Subcutaneous abdominal adipose tissue (tissue), 5 donors: Measurements from ENCODE around the gene EMC10.

Source experiments
- H3K27ac ChIP-seq: one replicate; pipeline ENCODE4 v1.7.0; 2013; ENCODE audit warnings: low read depth, mild to moderate bottlenecking, inconsistent platforms, low read length, moderate library complexity
- H3K27me3 ChIP-seq, 5 donors: one replicate each; pipeline ENCODE4 v1.7.0; 2013; ENCODE audit warnings: low read length in 5 of 5, inconsistent platforms in 1 of 5; ENCODE audit not compliant: control insufficient read depth in 5 of 5, insufficient read depth in 4 of 5
- H3K36me3 ChIP-seq, 5 donors: one replicate each; pipeline ENCODE4 v1.7.0; 2013; ENCODE audit warnings: low read length in 5 of 5; ENCODE audit not compliant: control insufficient read depth in 5 of 5, insufficient read depth in 5 of 5
- H3K4me1 ChIP-seq, 5 donors: one replicate each; pipeline ENCODE4 v1.7.0; 2013; ENCODE audit warnings: low read length in 5 of 5, mild to moderate bottlenecking in 3 of 5, moderate library complexity in 1 of 5; ENCODE audit not compliant: control insufficient read depth in 5 of 5, insufficient read depth in 5 of 5
- H3K4me3 ChIP-seq, 5 donors: one replicate each; pipeline ENCODE4 v1.7.0; 2013; ENCODE audit warnings: low read length in 5 of 5, low read depth in 1 of 5
- H3K9ac ChIP-seq, 5 donors: one replicate each; pipeline ENCODE4 v1.7.0; 2013; ENCODE audit warnings: low read length in 5 of 5, mild to moderate bottlenecking in 4 of 5, moderate library complexity in 3 of 5
- H3K9me3 ChIP-seq, 5 donors: one replicate each; pipeline ENCODE4 v1.7.0; 2013; ENCODE audit warnings: low read length in 5 of 5; ENCODE audit not compliant: control insufficient read depth in 5 of 5
- donor health status: healthy.
- donor health status: healthy.
- donor health status: healthy.
- donor health status: healthy.
- donor health status: healthy.

Gene EMC10

GRCh38 chr19:50486823-50487515, 10.7 kb downstream of the EMC10 start:
- Histone ChIP-seq H3K36me3 (peaks cover 0 to 25% (median 14%) of the 10 kb centered on the region in 5 donors), H3K27me3 (peaks cover 14 to 38% (median 23%) of the 10 kb centered on the region in 5 donors)

GRCh38 chr19:50488389-50489194, 12.3 kb downstream of the EMC10 start:
- no peak overlapping the region for H3K4me3 ChIP-seq
- peaks cover 0 to 10% (median 0%) of the 10 kb centered on the region in 5 donors for H3K36me3 ChIP-seq
- peaks cover 0 to 3% (median 0%) of the 10 kb centered on the region in 5 donors for H3K9me3 ChIP-seq
- H3K4me1 ChIP-seq = peaks cover 0 to 14% (median 4%) of the 10 kb centered on the region in 5 donors
- H3K27ac ChIP-seq = no peak overlapping the region
- peaks cover 14 to 43% (median 27%) of the 10 kb centered on the region in 5 donors for H3K27me3 ChIP-seq
- H3K9ac ChIP-seq = no peak overlapping the region

More at GRCh38 chr19:50486823-50487515, 10.7 kb downstream of the EMC10 start:
- peaks cover 0 to 3% (median 0%) of the 10 kb centered on the region in 5 donors for H3K9me3 ChIP-seq
- H3K9ac ChIP-seq = no peak overlapping the region
- no peak overlapping the region for H3K4me3 ChIP-seq
- peaks cover 0 to 9% (median 4%) of the 10 kb centered on the region in 5 donors for H3K4me1 ChIP-seq
- no peak overlapping the region for H3K27ac ChIP-seq

DNA sequence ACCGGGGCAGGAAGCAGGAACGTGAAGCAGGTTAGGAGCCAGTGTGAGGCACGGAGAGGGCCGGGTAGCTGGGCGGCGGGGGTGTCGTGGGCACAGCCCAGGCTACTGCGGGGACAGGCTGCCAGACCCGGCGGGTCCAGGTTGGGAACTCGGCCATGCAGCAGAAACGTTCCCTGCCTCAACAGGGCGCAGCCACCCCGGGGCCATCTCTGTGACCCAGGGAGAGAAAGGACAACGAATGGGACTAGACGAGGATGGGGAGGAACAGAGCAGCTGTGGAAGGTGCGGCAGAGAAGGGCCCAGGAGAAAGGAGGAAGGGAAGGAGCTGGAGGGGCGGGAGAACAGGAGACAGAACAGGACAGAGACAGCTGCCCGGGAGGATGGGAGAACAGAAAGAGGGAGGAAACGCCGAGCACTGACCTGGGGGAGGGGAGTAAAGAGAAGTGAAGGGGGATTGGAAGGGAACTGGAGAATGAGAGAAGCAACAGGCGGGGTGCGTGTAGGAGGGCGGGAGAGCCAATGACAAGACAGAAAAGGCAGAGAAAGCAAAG, 13.2 kb downstream of the EMC10 start:
- Histone ChIP-seq H3K9ac (no peak overlapping the region), H3K4me1 (peaks cover 0 to 14% (median 4%) of the 10 kb centered on the region in 5 donors), H3K4me3 (no peak overlapping the region), H3K27me3 (peaks cover 14 to 44% (median 29%) of the 10 kb centered on the region in 5 donors), H3K27ac (no peak overlapping the region), H3K36me3 (peaks cover 0 to 6% (median 0%) of the 10 kb centered on the region in 5 donors), H3K9me3 (peaks cover 0 to 3% (median 0%) of the 10 kb centered on the region in 5 donors)

GRCh38 chr19:50490411-50490811, 14.1 kb downstream of the EMC10 start:
- H3K4me3 ChIP-seq = no peak overlapping the region
- H3K4me1 ChIP-seq = peaks cover 0 to 14% (median 4%) of the 10 kb centered on the region in 5 donors
- peaks cover 0 to under 1% (median 0%) of the 10 kb centered on the region in 5 donors for H3K36me3 ChIP-seq
- H3K9ac ChIP-seq = no peak overlapping the region
- peaks cover 0 to 3% (median 0%) of the 10 kb centered on the region in 5 donors for H3K9me3 ChIP-seq
- H3K27me3 ChIP-seq = peaks cover 14 to 52% (median 30%) of the 10 kb centered on the region in 5 donors
- no peak overlapping the region for H3K27ac ChIP-seq

DNA sequence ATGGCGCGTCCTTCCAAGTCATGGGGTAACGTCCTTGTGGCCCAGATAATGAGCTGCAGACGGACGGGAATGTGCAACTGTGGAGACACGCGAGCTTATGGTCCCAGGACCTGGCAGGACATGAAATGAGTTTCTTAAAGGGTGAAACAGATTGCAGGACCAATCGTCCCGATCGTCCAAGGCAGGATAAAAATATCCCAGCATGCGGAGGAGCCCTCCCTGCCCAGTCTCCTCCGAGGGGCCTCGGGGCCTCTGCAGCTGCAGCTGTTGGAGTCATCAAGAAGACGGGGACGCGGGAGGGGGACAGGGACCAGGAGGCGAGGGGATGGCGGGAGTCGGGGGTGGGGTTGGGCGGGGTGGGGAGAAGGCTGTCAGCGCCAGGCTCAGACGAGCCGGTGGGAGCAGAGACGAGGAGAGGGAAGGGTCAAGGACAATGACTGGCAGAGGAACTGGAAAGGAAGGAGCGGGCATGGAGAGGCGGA, 14.7 kb downstream of the EMC10 start:
- peaks cover 0 to 14% (median 4%) of the 10 kb centered on the region in 5 donors for H3K4me1 ChIP-seq
- peaks cover 14 to 52% (median 30%) of the 10 kb centered on the region in 5 donors for H3K27me3 ChIP-seq
- H3K9ac ChIP-seq = no peak overlapping the region
- no peaks in the 10 kb centered on the region for H3K36me3 ChIP-seq
- H3K27ac ChIP-seq = no peak overlapping the region
- no peak overlapping the region for H3K4me3 ChIP-seq
- peaks cover 0 to 3% (median 0%) of the 10 kb centered on the region in 5 donors for H3K9me3 ChIP-seq

- Histone ChIP-seq H3K27ac (no peak overlapping the region), H3K4me3 (no peak overlapping the region), H3K9me3 (peaks cover 0 to 3% (median 0%) of the 10 kb centered on the region in 5 donors), H3K36me3 (no peaks in the 10 kb centered on the region), H3K4me1 (peaks cover 0 to 14% (median 4%) of the 10 kb centered on the region in 5 donors), H3K9ac (no peak overlapping the region), H3K27me3 (peaks cover 8 to 48% (median 34%) of the 10 kb centered on the region in 5 donors)
Measured at GRCh38 chr19:50492303-50493052, 16.2 kb downstream of the EMC10 start.

DNA sequence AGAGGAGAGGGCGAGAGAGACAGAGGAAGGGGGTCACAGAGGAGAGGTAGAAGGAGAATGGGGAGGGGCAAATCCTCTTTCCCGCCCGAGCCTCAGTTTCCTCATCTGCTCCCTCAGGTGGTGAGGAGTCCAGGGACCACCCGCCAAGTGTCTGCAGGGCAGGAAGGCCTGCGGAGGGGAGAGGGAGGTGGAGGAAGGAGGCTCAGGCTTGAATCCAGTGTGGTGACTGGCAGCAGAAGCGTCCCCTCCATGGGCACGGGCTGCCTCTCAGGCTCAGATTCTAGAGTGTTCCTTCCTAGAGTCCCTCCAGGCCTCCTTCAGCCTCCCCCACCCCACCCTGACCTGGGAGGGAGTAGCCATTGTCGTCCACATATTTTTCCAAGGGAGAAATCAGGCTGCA, 16.9 kb downstream of the EMC10 start:
- Histone ChIP-seq H3K36me3 (no peaks in the 10 kb centered on the region), H3K4me1 (peaks cover 0 to 14% (median 4%) of the 10 kb centered on the region in 5 donors), H3K9me3 (peaks cover 0 to 3% (median 0%) of the 10 kb centered on the region in 5 donors), H3K27me3 (peaks cover 7 to 45% (median 31%) of the 10 kb centered on the region in 5 donors), H3K9ac (no peak overlapping the region), H3K27ac (no peak overlapping the region), H3K4me3 (no peak overlapping the region)

- Histone ChIP-seq H3K9me3 (peaks cover 0 to 3% (median 0%) of the 10 kb centered on the region in 5 donors), H3K4me3 (no peak overlapping the region), H3K9ac (no peak overlapping the region), H3K36me3 (no peaks in the 10 kb centered on the region), H3K27me3 (peaks cover 7 to 40% (median 21%) of the 10 kb centered on the region in 5 donors), H3K27ac (no peak overlapping the region), H3K4me1 (peaks cover 0 to 11% (median 0%) of the 10 kb centered on the region in 5 donors)
Measured at GRCh38 chr19:50494186-50495019, 18.1 kb downstream of the EMC10 start.
